ENCODE measurements around the gene HOXD3. TPM values are rescaled to one million over a fixed set of nuclear protein-coding genes. Genes with fewer than 3 reads are reported as not detected.

HOXD3 gene
- total RNA-seq, 2 experiments from 2014 or later, result not detected

DNA sequence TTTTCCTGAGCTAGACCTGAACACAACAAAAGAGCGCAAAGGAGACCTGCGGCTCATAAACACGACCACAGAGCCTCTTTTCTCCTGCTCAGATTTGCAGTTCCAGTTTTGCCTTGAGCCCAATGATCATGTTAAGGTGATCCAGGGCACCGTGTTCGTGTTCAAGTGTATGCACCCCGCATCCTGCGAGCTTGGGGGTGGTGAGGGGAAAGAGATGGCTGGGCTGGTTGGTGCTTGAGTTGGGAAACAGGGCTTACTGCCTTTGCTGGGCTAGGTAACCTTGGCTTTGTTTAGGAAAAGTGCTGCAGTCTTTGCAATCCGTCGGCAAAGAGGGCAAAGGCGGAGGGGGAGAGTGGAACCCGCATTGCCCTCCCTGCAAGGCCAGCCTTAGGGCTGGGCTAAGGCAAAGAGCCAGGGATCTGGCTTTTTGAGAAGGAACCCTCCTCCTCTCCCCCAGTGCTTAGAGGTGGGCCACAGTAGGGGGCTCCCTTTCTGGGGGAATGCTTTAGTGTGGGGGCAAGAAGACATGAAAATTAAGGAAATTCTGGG lies 39.2 kb upstream of the HOXD3 start:
- TF ChIP-seq, protein P1, sequence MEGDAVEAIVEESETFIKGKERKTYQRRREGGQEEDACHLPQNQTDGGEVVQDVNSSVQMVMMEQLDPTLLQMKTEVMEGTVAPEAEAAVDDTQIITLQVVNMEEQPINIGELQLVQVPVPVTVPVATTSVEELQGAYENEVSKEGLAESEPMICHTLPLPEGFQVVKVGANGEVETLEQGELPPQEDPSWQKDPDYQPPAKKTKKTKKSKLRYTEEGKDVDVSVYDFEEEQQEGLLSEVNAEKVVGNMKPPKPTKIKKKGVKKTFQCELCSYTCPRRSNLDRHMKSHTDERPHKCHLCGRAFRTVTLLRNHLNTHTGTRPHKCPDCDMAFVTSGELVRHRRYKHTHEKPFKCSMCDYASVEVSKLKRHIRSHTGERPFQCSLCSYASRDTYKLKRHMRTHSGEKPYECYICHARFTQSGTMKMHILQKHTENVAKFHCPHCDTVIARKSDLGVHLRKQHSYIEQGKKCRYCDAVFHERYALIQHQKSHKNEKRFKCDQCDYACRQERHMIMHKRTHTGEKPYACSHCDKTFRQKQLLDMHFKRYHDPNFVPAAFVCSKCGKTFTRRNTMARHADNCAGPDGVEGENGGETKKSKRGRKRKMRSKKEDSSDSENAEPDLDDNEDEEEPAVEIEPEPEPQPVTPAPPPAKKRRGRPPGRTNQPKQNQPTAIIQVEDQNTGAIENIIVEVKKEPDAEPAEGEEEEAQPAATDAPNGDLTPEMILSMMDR (IDR thresholded peaks at IDR 0.05), result no peak
- peaks cover 16% of the 10 kb centered on the region for H3K4me1 ChIP-seq (ENCODE audit: insufficient read depth, low read length)
- Mint-ChIP-seq H3K4me3 (no peak overlapping the region), H3K9me3 (no peaks in the 10 kb centered on the region), H3K27ac (no peak overlapping the region), H3K4me1 (ENCODE audit: low read depth) (peaks cover 7% of the 10 kb centered on the region), H3K27me3 (peaks cover 95% of the 10 kb centered on the region), H3K36me3 (ENCODE audit: low read depth) (peaks cover 10% of the 10 kb centered on the region)
- no peaks in the 10 kb centered on the region for H3K36me3 ChIP-seq (ENCODE audit: insufficient read depth, low read length)
- no peak for ATAC-seq (ENCODE audit: poor library complexity)
- peaks cover 10 to 66% of the 10 kb centered on the region in 2 experiments for H3K9me3 ChIP-seq (ENCODE audit: control insufficient read depth in 1 of 2, insufficient read depth in 1 of 2, low read length in 2 of 2)
- no peak overlapping the region for H3K4me3 ChIP-seq (ENCODE audit: low read length)
- no peak overlapping the region for H3K27ac ChIP-seq (ENCODE audit: low read depth in 1 of 2, low read length in 2 of 2)
- ChIA-PET POLR2A (interaction anchor here (0.7 kb wide), 1 partner anchor 16 kb away, joined by 3 read pairs; no protein-coding TSS in a partner anchor), CTCF (interaction anchor here (1.8 kb wide), 1 partner anchor 9 kb away, joined by 4 read pairs; no protein-coding TSS in a partner anchor)
- intact Hi-C loops (cut with DNase I, micrococcal nuclease), result loop anchor here in 1 of 2 experiments (5.0 kb wide), 1 partner anchor 36 kb away; the partner anchor contains the start of gene EVX2
- no peak for DNase-seq
- peaks cover 93 to 99% of the 10 kb centered on the region in 2 experiments for H3K27me3 ChIP-seq (ENCODE audit: control insufficient read depth in 1 of 2, insufficient read depth in 2 of 2, low read length in 2 of 2)

DNA sequence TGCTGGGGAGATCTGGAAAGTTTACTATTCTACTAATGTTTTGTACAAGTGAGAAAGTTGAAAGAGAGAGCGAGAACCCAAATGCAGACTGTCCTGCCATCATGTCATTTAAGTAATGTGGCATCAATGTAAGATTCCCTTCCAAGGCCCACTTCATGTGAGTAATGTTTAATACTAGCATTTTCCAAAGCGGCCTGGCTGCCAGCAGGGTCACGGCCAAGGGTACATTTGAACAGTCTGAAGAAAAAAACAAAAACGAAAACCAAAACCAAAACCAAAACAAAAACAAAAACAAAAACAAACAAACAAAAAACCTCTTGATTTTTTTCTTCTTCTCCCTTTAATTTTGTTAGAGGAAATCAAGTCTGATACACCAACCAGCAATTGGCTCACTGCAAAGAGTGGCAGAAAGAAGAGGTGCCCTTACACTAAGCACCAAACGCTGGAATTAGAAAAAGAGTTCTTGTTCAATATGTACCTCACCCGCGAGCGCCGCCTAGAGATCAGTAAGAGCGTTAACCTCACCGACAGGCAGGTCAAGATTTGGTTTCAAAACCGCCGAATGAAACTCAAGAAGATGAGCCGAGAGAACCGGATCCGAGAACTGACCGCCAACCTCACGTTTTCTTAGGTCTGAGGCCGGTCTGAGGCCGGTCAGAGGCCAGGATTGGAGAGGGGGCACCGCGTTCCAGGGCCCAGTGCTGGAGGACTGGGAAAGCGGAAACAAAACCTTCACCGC lies 38.3 kb upstream of the HOXD3 start:
- DNase-seq (peak in 1 of 14 experiments; percentile 43), ATAC-seq (ENCODE audit: poor library complexity) (no peak)
- H3K4me1 ChIP-seq (ENCODE audit: insufficient read depth, low read length), result peaks cover 24% of the 10 kb centered on the region
- H3K27ac ChIP-seq (ENCODE audit: low read depth in 1 of 2, low read length in 2 of 2), result no peak overlapping the region
- POLR2A ChIA-PET, result no interaction called here
- intact Hi-C loops (cut with DNase I, micrococcal nuclease), result loop anchor here in 1 of 2 experiments (5.0 kb wide), 1 partner anchor 36 kb away; the partner anchor contains the start of gene EVX2
- Mint-ChIP-seq H3K36me3 (ENCODE audit: low read depth) (peaks cover 10% of the 10 kb centered on the region), H3K4me1 (ENCODE audit: low read depth) (peaks cover 12% of the 10 kb centered on the region), H3K9me3 (no peaks in the 10 kb centered on the region), H3K27ac (no peak overlapping the region), H3K4me3 (no peak overlapping the region), H3K27me3 (peaks cover 92% of the 10 kb centered on the region)
- H3K4me3 ChIP-seq (ENCODE audit: low read length), result no peak overlapping the region
- H3K9me3 ChIP-seq (ENCODE audit: control insufficient read depth in 1 of 2, insufficient read depth in 1 of 2, low read length in 2 of 2), result peaks cover 5 to 69% of the 10 kb centered on the region in 2 experiments
- peaks cover 92 to 98% of the 10 kb centered on the region in 2 experiments for H3K27me3 ChIP-seq (ENCODE audit: control insufficient read depth in 1 of 2, insufficient read depth in 2 of 2, low read length in 2 of 2)
- CTCF ChIA-PET, result no interaction called here
- no peaks in the 10 kb centered on the region for H3K36me3 ChIP-seq (ENCODE audit: insufficient read depth, low read length)
- TF ChIP-seq, protein P1 (IDR thresholded peaks at IDR 0.05), result no peak

DNA sequence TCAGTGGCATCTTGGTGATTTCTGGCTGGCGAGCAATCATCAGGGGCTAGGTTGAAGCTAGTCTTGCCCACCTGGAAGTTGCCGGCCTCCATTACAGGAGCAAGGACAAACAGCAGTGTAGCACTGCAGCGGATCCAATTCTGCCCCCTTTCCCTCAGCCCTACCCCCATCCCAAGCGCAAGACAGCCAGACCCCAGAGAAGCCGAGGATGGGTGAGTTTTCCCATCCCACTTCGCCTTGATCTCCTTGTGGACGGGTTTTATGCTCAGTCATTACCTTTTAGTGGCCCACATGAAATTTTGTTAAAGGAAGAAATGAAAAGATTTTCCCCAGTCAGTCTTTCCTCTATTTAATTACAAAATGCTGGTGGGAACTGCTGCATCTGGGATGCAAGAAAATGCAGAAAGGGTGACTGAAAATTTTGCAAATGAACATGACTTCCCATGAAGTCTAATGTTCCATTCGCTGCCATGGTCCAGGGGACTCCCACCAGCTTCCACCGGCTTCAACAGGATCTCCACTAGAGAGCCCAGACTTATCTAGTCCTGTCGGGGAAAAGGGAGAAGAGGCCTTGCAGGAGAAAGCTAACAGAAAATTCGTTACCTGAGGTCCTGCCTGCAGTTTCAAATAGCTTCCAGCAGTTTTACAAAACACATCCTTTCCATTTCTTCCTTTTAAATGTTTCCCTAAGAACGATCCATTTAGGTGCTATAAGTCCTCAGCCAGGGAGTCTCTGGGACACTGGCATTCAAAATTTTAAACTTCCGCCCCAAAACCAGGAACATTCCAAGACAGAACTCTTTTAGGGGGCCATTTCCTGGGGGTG lies 36.5 kb upstream of the HOXD3 start:
- peak overlapping the region; percentile 34 for H3K4me3 Mint-ChIP-seq
- intact Hi-C loops (cut with DNase I, micrococcal nuclease), result loop anchor here in 1 of 2 experiments (10.0 kb wide), 1 partner anchor 54 kb away; no protein-coding TSS in a partner anchor
- POLR2A ChIA-PET, result interaction anchor here (2.6 kb wide), 1 partner anchor 10 kb away, joined by 8 read pairs; no protein-coding TSS in a partner anchor

More for the DNA sequence above, 36.5 kb upstream of the HOXD3 start:
- Histone ChIP-seq H3K9me3 (ENCODE audit: control insufficient read depth in 1 of 2, insufficient read depth in 1 of 2, low read length in 2 of 2) (peaks cover 0 to 68% of the 10 kb centered on the region in 2 experiments), H3K36me3 (ENCODE audit: insufficient read depth, low read length) (no peaks in the 10 kb centered on the region), H3K27ac (ENCODE audit: low read depth in 1 of 2, low read length in 2 of 2) (no peak overlapping the region), H3K27me3 (ENCODE audit: control insufficient read depth in 1 of 2, insufficient read depth in 2 of 2, low read length in 2 of 2) (peaks cover 92 to 98% of the 10 kb centered on the region in 2 experiments), H3K4me1 (ENCODE audit: insufficient read depth, low read length) (peaks cover 26% of the 10 kb centered on the region), H3K4me3 (ENCODE audit: low read length) (no peak overlapping the region)
- Mint-ChIP-seq H3K36me3 (ENCODE audit: low read depth) (peaks cover 10% of the 10 kb centered on the region), H3K9me3 (no peaks in the 10 kb centered on the region), H3K27ac (no peak overlapping the region), H3K4me1 (ENCODE audit: low read depth) (peaks cover 14% of the 10 kb centered on the region), H3K27me3 (peaks cover 93% of the 10 kb centered on the region)
- TF ChIP-seq, protein P1 (IDR thresholded peaks at IDR 0.05), result no peak
- DNase-seq (no peak), ATAC-seq (ENCODE audit: poor library complexity) (no peak)
- CTCF ChIA-PET, result interaction anchor here (0.9 to 1.5 kb wide), 2 partner anchors 12 to 1028 kb away, joined by 3 to 5 read pairs; no protein-coding TSS in a partner anchor

Measured in CD4-positive, alpha-beta T cell (primary cell).